Lower leg skin (tissue), 3 donors: ENCODE results near the gene KIF5C.

ENCODE experiments used
- CTCF ChIP-seq, 3 donors: fragments of 450-650 bp; IDR thresholded peaks; one replicate each; pipeline ENCODE4 v1.5.1; 2016; ENCODE audit warnings: antibody characterized with exemption in 3 of 3, mild to moderate bottlenecking in 3 of 3, moderate library complexity in 2 of 3
- POLR2A ChIP-seq, 2 donors: fragments of 450-650 bp; IDR thresholded peaks; one replicate each; pipeline ENCODE4 v1.6.1; 2016 to 2017; ENCODE audit warnings: antibody characterized with exemption in 2 of 2, mild to moderate bottlenecking in 1 of 2, moderate library complexity in 1 of 2

- TF ChIP-seq CTCF (IDR thresholded peaks at IDR 0.05) (no peak), POLR2A (IDR thresholded peaks at IDR 0.05) (no peak)
Measured at GRCh38 chr2:149002891-149003740, 128.1 kb downstream of the KIF5C start.
